GM18867 (cell line): ENCODE measurements around the gene TAF11L6.
"Not testable (repeated sequence)": the region's sequence is repeated elsewhere in the genome, so short reads cannot be mapped to it uniquely, and the experiment has no call there.

Experiments
- ATAC-seq: cut with Tn5 transposase; IDR thresholded peaks from one replicate; pipeline ENCODE4 v1.9.1; 2021; ENCODE audit warnings: mild to moderate bottlenecking, moderate library complexity; ENCODE audit not compliant: unreplicated experiment

TAF11L6 gene

GRCh38 chr5:17528369-17528768, at the start of gene TAF11L6:
TSS of gene TAF11L6 (plus strand) at chr5:17528669.
- ATAC-seq = not testable (repeated sequence)

GRCh38 chr5:17481378-17481777, 47.1 kb upstream of the TAF11L6 start:
- no peak for ATAC-seq

- ATAC-seq = no peak
Observed at GRCh38 chr5:17482790-17483189, 45.7 kb upstream of the TAF11L6 start.

GRCh38 chr5:17486464-17487173, 41.9 kb upstream of the TAF11L6 start:
- not testable (repeated sequence) for ATAC-seq

- no peak for ATAC-seq
Observed at GRCh38 chr5:17487174-17487512, 41.3 kb upstream of the TAF11L6 start.

GRCh38 chr5:17491257-17491656, 37.2 kb upstream of the TAF11L6 start:
- ATAC-seq = not testable (repeated sequence)

GRCh38 chr5:17492770-17493169, 35.7 kb upstream of the TAF11L6 start:
- no peak for ATAC-seq

- ATAC-seq = no peak
Observed at GRCh38 chr5:17497446-17497845, 31.0 kb upstream of the TAF11L6 start.

GRCh38 chr5:17497931-17498330, 30.5 kb upstream of the TAF11L6 start, which contains the start of gene TAF11L2:
TSS of gene TAF11L2 (plus strand) at chr5:17498231.
- not testable (repeated sequence) for ATAC-seq

- ATAC-seq = no peak
Observed at GRCh38 chr5:17511775-17512325, 16.6 kb upstream of the TAF11L6 start.

- ATAC-seq = not testable (repeated sequence)
Observed at GRCh38 chr5:17517526-17517925, 10.9 kb upstream of the TAF11L6 start.

GRCh38 chr5:17518067-17518466, 10.4 kb upstream of the TAF11L6 start, which contains the start of gene TAF11L3:
TSS of gene TAF11L3 (plus strand) at chr5:17518367.
- not testable (repeated sequence) for ATAC-seq

GRCh38 chr5:17519508-17519907, 9.0 kb upstream of the TAF11L6 start:
- ATAC-seq = not testable (repeated sequence)

- ATAC-seq = not testable (repeated sequence)
Observed at GRCh38 chr5:17521501-17521900, 7.0 kb upstream of the TAF11L6 start, which contains the start of gene TAF11L4. TSS of gene TAF11L4 (plus strand) at chr5:17521801.

GRCh38 chr5:17524935-17525334, 3.5 kb upstream of the TAF11L6 start, which contains the start of gene TAF11L5:
TSS of gene TAF11L5 (plus strand) at chr5:17525235.
- not testable (repeated sequence) for ATAC-seq

- ATAC-seq = not testable (repeated sequence)
Observed at GRCh38 chr5:17526504-17526903, 2.0 kb upstream of the TAF11L6 start.
